Neural cell (in vitro differentiated cells): ENCODE measurements around the gene ARGLU1. TPM values are rescaled to one million over a fixed set of nuclear protein-coding genes. Genes with fewer than 3 reads are reported as not detected.

Source experiments
- H2AFZ ChIP-seq: fragments of 200-600, 300-800 bp; sonication (generic), shearing (Covaris generic); 2 replicates; pipeline ENCODE4 v1.6.0; 2014; ENCODE audit warnings: low read depth, mild to moderate bottlenecking, antibody characterized with exemption, low read length, moderate library complexity
- H3F3A ChIP-seq: fragments of 200-600 bp; shearing (Covaris generic); 2 replicates; pipeline ENCODE4 v1.6.1; 2016; ENCODE audit warnings: mild to moderate bottlenecking, moderate library complexity, mixed read lengths, antibody characterized with exemption, low read length; ENCODE audit not compliant: insufficient read depth, poor library complexity, severe bottlenecking
- H3K27ac ChIP-seq: fragments of 200-600, 300-800 bp; sonication (generic), shearing (Covaris generic); 2 replicates; pipeline ENCODE4 v1.5.1; 2014; ENCODE audit warnings: mild to moderate bottlenecking, low read length, moderate library complexity
- H3K27me3 ChIP-seq: fragments of 300-800, 200-600 bp; sonication (generic), shearing (Covaris generic); 2 replicates; pipeline ENCODE4 v1.6.0; 2014; ENCODE audit warnings: mild to moderate bottlenecking, low read depth, low read length, moderate library complexity; ENCODE audit not compliant: insufficient read depth
- H3K36me3 ChIP-seq: fragments of 300-800, 200-600 bp; sonication (generic), shearing (Covaris generic); 2 replicates; pipeline ENCODE4 v1.5.1; 2014; ENCODE audit warnings: mild to moderate bottlenecking, antibody characterized with exemption, low read length, moderate library complexity; ENCODE audit not compliant: insufficient read depth
- H3K4me2 ChIP-seq: fragments of 300-800, 200-600 bp; sonication (generic), shearing (Covaris generic); 2 replicates; pipeline ENCODE4 v1.6.0; 2014; ENCODE audit warnings: mild to moderate bottlenecking, low read length
- H3K4me3 ChIP-seq: fragments of 300-800, 200-600 bp; sonication (generic), shearing (Covaris generic); 2 replicates; pipeline ENCODE4 v1.5.1; 2014; ENCODE audit warnings: mild to moderate bottlenecking, low read length, moderate library complexity
- H3K79me2 ChIP-seq: fragments of 200-600 bp; shearing (Covaris generic); replicated peaks from 2 replicates; pipeline ENCODE4 v1.6.0; 2014; ENCODE audit warnings: mild to moderate bottlenecking, low read length, moderate library complexity; ENCODE audit not compliant: insufficient read depth
- H3K9ac ChIP-seq: fragments of 300-800, 200-600 bp; sonication (generic), shearing (Covaris generic); 2 replicates; pipeline ENCODE4 v1.6.1; 2016; ENCODE audit warnings: mild to moderate bottlenecking, low read length, mixed read lengths
- H3K9me2 ChIP-seq: fragments of 200-600 bp; shearing (Covaris generic); 2 replicates; pipeline ENCODE4 v1.6.1; 2016; ENCODE audit warnings: mild to moderate bottlenecking, low read length, mixed read lengths; ENCODE audit not compliant: insufficient read depth
- H3K9me3 ChIP-seq: fragments of 200-600, 300-800 bp; sonication (generic), shearing (Covaris generic); 2 replicates; pipeline ENCODE4 v1.6.1; 2016; ENCODE audit warnings: mild to moderate bottlenecking, mixed run types, low read length, moderate library complexity, mixed read lengths
- H4K20me1 ChIP-seq: fragments of 200-600 bp; shearing (Covaris generic); 2 replicates; pipeline ENCODE4 v1.6.1; 2016; ENCODE audit warnings: mild to moderate bottlenecking, mixed run types; ENCODE audit not compliant: insufficient read depth
- CTCF ChIP-seq: fragments of 450-650 bp; IDR thresholded peaks from 2 replicates; pipeline ENCODE4 v1.5.1; 2014; ENCODE audit warnings: antibody characterized with exemption, mild to moderate bottlenecking, moderate library complexity; ENCODE audit not compliant: poor library complexity, severe bottlenecking
- EP300 ChIP-seq: fragments of 450-650 bp; conservative IDR thresholded peaks from 2 replicates; pipeline ENCODE4 v1.6.1; 2014; ENCODE audit warnings: antibody characterized with exemption, mild to moderate bottlenecking, moderate library complexity; ENCODE audit not compliant: poor library complexity, severe bottlenecking
- MXI1 ChIP-seq: fragments of 450-650 bp; conservative IDR thresholded peaks from 2 replicates; pipeline ENCODE4 v1.6.1; 2014; ENCODE audit warnings: antibody characterized with exemption, mild to moderate bottlenecking; ENCODE audit not compliant: poor library complexity, severe bottlenecking
- POLR2AphosphoS5 ChIP-seq: IDR thresholded peaks from 2 replicates; pipeline ENCODE4 v1.6.1; 2012
- RAD21 ChIP-seq: fragments of 450-650 bp; conservative IDR thresholded peaks from 2 replicates; pipeline ENCODE4 v1.6.1; 2014; ENCODE audit warnings: antibody characterized with exemption, mild to moderate bottlenecking, moderate library complexity
- REST ChIP-seq: IDR thresholded peaks from 2 replicates; pipeline ENCODE4 v1.6.1; 2012; ENCODE audit warnings: borderline replicate concordance
- SMC3 ChIP-seq: fragments of 450-650 bp; conservative IDR thresholded peaks from 2 replicates; pipeline ENCODE4 v1.6.1; 2014; ENCODE audit warnings: antibody characterized with exemption, mild to moderate bottlenecking, moderate library complexity; ENCODE audit not compliant: poor library complexity
- TAF1 ChIP-seq: IDR thresholded peaks from 2 replicates; pipeline ENCODE4 v1.6.1; 2012; ENCODE audit warnings: low read depth
- polyA plus RNA-seq: library from polyadenylated mRNA; depleted of rRNA; stranded (reverse); fragments of >200 nt; gene quantifications from 2 replicates; pipeline ENCODE4 v1.2.3, GENCODE V29; 2014

ARGLU1 gene
- polyA plus RNA-seq, 1 donor from 2014 or later, result 967 TPM

- Histone ChIP-seq H3K9ac (peak overlapping the region; percentile 86), H3K4me2 (peak overlapping the region; percentile 77), H3K4me3 (peak overlapping the region; percentile 71)
Measured at GRCh38 chr13:106529415-106530170, 38.3 kb downstream of the ARGLU1 start.

GRCh38 chr13:106528718-106529414, 39.1 kb downstream of the ARGLU1 start:
- Histone ChIP-seq H2AFZ (no peak overlapping the region), H3K79me2 (peaks cover 99% of the 10 kb centered on the region), H3K27ac (peak overlapping the region; percentile 82), H3K27me3 (no peaks in the 10 kb centered on the region), H3K4me2 (peak overlapping the region; percentile 77), H3K9ac (peak overlapping the region; percentile 86), H3K9me3 (no peaks in the 10 kb centered on the region), H3K9me2 (no peaks in the 10 kb centered on the region), H3K4me3 (peak overlapping the region; percentile 71), H4K20me1 (peaks cover 4% of the 10 kb centered on the region), H3F3A (peaks cover 17% of the 10 kb centered on the region), H3K36me3 (no peaks in the 10 kb centered on the region)
- TF ChIP-seq RAD21, result no peak
- no peak for TF ChIP-seq POLR2AphosphoS5
- TF ChIP-seq MXI1, result no peak
- no peak for TF ChIP-seq SMC3
- no peak for TF ChIP-seq EP300
- no peak for TF ChIP-seq TAF1
- no peak for TF ChIP-seq REST

More at GRCh38 chr13:106529415-106530170, 38.3 kb downstream of the ARGLU1 start:
- Histone ChIP-seq H4K20me1 (peaks cover 10% of the 10 kb centered on the region), H3K9me3 (no peaks in the 10 kb centered on the region), H3K27ac (peak overlapping the region; percentile 82), H3K9me2 (no peaks in the 10 kb centered on the region), H3F3A (peaks cover 17% of the 10 kb centered on the region), H3K79me2 (peaks cover 99% of the 10 kb centered on the region), H3K27me3 (no peaks in the 10 kb centered on the region), H3K36me3 (no peaks in the 10 kb centered on the region), H2AFZ (no peak overlapping the region)
- no peak for TF ChIP-seq CTCF
- TF ChIP-seq REST, result no peak
- TF ChIP-seq SMC3, result peak; percentile 33
